HG03095 (cell line): ENCODE results near the gene TAAR2.
"Not testable (repeated sequence)": the region's sequence is repeated elsewhere in the genome, so short reads cannot be mapped to it uniquely, and the experiment has no call there.

ENCODE experiments used
- ATAC-seq: cut with Tn5 transposase; IDR thresholded peaks from one replicate; pipeline ENCODE4 v1.9.1; 2021; ENCODE audit warnings: moderate library complexity; ENCODE audit not compliant: unreplicated experiment

TAAR2 gene

GRCh38 chr6:132624175-132624574 is at the start of gene TAAR2:
TAAR2 (minus strand) TSS chr6:132624275; CDS start chr6:132624275, 0 bp downstream.
- ATAC-seq, result no peak

DNA sequence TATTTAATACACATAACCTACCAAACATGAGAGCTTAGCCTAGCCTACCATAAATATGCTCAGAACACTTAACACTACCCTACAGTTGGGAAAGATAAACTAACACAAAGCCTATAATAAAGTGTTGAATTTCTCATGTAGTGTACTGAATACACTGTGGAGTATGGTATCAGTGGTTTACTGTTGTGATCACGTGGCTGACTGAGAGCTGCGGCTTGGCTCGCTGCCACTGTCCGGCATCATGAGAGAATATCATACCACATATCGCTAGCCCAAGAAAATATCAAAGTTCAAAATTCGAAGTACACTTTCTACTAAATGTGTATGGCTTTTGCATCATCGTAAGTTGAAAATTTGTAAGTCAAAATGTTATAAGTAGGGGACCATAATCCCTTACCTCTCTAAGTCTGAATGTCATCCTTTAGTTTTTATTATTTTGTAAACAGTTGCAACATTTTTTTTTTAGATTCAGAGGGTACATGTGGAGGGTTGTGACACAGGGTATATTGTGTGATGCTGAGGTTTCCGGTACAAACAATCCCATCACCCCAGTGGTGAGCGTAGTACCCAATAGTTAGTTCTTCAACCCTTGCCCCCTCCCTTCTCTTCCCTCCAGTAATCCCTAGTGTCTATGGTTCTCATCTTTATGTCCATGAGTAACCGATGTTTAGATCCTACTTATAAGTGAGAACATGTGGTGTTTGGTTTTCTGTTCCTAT is 49.5 kb upstream of the TAAR2 start:
- ATAC-seq, result no peak

DNA sequence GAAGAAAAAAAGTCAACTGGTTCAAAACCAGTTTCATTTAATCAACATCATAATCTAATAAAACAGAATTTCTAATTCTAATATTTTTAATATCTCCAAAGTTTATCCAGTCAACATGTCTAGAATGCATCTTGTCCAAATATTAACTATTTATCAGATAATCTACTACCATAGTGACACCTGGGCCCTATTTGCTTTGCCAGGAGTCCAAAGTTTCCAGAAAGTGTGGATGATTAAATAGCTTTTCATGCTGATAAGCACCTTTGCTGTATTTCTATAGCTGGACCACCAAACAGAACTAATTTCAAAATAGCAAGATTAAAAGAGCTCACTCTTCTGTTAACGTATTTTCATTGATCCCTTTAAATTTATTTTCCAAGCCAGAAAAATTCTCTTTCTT is 47.2 kb upstream of the TAAR2 start:
- no peak for ATAC-seq

GRCh38 chr6:132669690-132670291 is 45.7 kb upstream of the TAAR2 start:
- ATAC-seq, result no peak

DNA sequence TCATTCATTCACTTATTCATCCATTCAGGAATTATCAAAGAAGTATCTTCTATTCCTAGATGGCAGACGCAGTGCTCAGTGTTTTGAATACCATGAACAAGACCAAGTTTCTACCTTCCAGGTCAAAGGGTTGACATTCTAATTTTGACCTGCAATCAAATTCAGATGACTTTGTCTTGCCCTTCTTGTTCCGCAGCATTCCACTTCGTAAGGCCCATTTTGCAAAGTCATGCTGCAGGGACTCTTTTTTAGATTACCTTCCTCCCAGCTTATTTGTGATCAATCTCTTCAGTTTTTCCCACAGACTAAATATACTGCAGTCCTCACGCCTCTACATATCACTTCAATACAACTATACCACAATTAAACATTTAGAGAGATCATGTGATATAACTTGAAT is 42.0 kb upstream of the TAAR2 start:
- no peak for ATAC-seq

DNA sequence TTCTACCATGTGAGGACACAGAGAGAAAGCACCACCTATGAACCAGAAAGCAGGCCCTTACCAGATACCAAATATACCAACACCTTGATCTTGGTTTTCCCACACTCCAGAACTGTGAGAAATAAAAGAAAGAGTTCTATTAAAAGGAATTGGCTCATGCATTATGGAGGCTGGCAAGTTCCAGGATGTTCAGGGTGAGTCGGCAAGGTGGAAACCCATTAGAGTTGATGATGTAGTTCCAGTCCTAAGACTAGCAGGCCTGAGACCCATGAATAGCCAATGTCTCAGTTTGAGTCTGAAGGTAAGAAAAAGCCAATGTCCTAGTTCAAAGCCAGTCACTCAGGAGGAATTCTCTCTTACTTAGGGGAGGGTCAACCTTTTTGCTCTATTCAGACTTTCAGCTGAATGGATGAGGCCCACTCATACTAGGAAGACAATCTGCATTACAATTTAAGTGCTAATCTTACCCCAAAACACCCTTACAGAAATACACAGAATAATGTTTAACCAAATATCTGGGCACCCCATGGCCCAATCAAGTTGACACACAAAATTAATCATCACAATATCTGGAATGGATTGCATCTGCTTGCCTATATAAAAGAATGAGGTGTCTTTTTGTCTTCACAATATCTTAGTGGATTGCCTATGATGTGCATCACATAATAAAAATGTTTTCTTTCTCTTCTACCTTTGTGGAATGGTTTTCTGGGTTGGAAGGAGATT is 40.4 kb upstream of the TAAR2 start:
- ATAC-seq, result no peak

GRCh38 chr6:132663661-132664060 is 39.6 kb upstream of the TAAR2 start:
- ATAC-seq, result no peak

DNA sequence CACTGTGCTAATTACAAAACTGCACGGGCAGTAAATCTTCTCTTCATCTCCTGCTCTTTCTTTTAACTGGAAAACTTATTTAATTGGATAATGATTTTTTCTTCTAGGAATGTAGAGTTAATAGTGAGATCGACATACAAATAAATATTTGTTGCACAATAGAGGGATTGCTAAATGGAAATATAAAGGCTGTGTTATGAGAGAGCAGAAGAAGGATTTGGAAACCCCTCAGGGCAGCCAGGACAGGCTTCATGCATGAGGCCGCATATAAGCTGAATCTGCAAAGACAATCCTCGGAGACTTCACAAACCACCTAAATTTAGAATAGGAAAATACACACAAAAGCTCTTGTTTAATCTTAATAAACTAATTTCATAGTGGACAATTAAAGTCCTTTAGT is 37.8 kb upstream of the TAAR2 start:
- ATAC-seq, result no peak

- ATAC-seq, result no peak
Measured at GRCh38 chr6:132659082-132659481, 35.0 kb upstream of the TAAR2 start, which contains the start of gene TAAR1. TAAR1 (minus strand) TSS chr6:132659182; CDS start chr6:132646003, 13,179 bp downstream.

DNA sequence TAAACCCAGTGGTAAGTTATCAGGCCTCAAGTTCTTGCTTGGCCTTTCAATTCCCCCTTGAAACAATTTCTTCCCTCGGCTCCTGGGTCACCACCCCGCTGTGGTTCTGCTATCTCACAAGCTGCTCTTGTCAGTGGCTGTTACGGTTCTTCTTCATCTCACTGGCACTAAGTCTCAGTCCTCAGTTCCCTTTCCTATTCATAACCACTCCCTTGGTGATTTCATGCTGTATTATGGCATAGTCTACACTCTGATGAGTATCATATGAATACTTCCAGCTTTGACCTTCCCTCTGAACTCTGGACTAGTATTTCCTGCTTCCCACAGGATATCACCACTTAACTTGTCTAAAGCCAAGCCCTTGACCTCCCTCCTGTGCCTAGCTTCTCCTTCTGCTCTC is 27.0 kb upstream of the TAAR2 start:
- ATAC-seq, result peak; percentile 53

- no peak for ATAC-seq
Measured at GRCh38 chr6:132650429-132650828, 26.4 kb upstream of the TAAR2 start.

DNA sequence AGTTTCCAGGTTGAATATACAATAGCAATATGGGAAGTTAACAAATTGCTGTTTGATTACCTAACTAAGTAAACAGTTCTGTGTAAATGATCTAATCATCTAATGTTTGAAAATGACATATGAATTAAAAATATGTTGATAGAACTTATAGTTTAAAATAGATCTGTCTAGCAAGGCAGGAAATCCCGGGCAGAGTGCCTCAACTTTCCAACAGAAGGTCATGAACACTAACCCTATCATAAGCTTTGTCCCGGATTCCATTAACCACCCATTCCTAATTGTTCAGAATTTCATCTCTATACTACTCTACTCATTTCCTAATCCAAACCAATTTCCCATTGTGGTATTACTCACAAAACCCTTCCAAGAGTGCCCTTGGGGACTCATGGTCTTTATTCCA is 24.8 kb upstream of the TAAR2 start:
- ATAC-seq, result no peak

GRCh38 chr6:132648356-132648755 is 24.3 kb upstream of the TAAR2 start:
- ATAC-seq, result peak; percentile 89

- ATAC-seq, result no peak
Measured at GRCh38 chr6:132643547-132643946, 19.5 kb upstream of the TAAR2 start.

- not testable (repeated sequence) for ATAC-seq
Measured at GRCh38 chr6:132637135-132637534, 13.1 kb upstream of the TAAR2 start.

GRCh38 chr6:132635906-132636305 is 11.8 kb upstream of the TAAR2 start:
- ATAC-seq, result not testable (repeated sequence)

DNA sequence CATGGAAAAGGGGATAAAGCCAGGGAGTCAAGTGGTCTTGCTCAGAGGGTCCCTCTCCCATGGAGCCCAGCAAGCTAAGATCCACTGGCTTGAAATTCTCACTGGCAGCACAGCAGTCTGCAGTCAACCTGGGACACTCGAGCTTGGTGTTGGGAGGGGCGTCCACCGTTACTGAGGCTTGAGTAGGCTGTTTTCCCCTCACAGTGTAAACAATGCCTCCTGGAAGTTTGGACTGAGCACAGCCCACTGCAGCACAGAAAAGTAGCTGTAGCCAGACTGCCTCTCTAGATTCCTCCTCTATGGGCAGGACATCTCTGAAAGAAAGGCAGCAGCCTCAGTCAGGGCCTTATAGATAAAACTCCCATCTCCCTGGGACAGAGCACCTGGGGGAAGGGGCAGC is 11.2 kb upstream of the TAAR2 start:
- ATAC-seq, result not testable (repeated sequence)

DNA sequence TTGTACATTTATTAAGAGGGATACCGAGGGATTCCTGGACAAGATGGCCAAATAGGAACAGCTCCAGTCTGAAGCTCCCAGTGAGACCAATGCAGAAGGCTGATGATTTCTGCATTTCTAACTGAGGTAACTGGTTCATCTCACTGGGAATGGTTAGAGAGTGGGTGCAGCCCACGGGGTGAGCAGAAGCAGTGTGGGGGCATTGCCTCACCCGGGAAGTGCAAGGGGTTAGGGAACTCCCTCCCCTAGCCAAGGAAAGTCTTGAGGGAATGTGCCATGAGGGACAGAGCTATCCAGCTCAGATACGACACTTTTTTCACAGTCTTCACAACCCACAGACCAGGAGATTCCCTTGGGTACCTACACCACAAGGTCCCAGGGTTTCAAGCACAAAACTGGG is 10.7 kb upstream of the TAAR2 start:
- ATAC-seq, result no peak

DNA sequence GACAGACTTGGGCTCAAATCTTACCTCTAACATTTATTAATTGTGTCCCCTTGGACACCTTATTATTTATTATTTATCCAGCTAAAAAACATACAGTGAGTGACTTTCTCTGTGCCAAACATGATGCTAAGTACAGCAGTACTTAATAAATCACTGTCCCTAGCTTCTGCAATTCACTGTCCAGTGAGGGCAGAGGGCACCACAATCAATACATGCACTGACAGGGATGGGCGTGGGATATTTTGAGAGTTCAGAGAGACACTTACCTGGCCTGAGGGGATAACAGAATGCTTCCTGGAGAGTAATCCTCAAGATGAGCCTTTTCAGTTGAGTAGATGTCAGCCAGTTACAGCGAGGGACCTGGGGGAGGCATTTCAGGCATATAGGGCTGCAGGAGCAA is 9.3 kb upstream of the TAAR2 start:
- no peak for ATAC-seq

- no peak for ATAC-seq
Measured at GRCh38 chr6:132623106-132623845, 799 bp downstream of the TAAR2 start.

DNA sequence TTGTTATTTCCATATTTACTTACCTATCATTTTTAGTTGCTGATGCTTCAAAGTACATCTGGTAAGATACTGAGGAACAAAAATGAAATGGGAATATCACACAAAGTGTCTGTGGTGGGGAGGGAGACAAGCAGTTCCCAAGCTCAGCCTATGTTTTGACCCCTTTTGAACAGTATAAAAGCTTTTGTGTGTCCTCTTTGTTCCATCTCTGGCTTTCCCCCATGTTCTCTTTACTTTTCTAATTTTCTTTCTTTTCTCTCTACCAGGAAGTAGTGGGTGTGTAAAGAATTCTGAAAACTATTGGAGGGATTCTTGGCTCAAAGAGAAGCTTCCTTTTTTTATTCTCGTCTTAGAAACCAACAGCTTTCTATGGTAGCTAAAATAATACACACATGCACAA is 7.4 kb downstream of the TAAR2 start:
- no peak for ATAC-seq
